GM21423 (cell line): ENCODE data around the gene MVB12B.
"Not testable (repeated sequence)": the region's sequence is repeated elsewhere in the genome, so short reads cannot be mapped to it uniquely, and the experiment has no call there.

ENCODE experiments used
- ATAC-seq: cut with Tn5 transposase; IDR thresholded peaks from one replicate; pipeline ENCODE4 v1.9.1; 2021; ENCODE audit warnings: mild to moderate bottlenecking, moderate library complexity; ENCODE audit not compliant: unreplicated experiment

The MVB12B gene

DNA sequence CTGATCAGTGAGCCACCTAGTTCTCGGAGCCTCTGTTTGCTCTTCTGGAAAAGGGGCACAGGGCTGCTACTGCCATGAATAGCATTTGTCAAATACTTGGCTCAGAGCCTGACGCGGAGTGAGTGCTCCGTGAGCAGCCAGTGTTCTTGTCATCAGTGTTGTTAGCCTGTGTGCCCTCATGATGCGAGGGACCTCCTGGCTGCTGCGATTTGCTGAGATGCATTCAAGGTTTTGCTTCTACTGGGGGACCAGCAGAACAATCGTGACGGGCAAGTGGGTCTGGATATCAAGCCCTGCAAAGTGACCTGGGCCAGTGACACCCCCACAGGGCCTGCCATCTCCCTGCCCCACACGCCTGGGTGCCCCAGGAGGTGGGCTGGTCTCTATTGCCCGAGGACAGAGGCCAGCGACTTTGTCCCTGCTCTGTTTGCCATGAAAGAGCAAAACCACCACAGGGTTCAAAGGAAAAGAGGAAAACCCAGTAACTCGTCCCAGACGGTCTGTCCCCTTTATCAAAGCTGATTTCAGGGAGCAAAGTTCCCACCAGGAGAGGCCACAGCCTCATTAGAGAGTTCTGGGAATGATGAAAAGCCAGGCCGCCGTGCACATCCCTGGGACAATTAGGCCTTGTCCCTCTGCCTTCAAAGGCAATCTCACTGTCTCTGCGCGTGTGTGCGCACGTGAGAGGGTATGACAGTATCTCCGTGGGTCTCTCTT, 200.6 kb downstream of the MVB12B start:
- no peak for ATAC-seq

DNA sequence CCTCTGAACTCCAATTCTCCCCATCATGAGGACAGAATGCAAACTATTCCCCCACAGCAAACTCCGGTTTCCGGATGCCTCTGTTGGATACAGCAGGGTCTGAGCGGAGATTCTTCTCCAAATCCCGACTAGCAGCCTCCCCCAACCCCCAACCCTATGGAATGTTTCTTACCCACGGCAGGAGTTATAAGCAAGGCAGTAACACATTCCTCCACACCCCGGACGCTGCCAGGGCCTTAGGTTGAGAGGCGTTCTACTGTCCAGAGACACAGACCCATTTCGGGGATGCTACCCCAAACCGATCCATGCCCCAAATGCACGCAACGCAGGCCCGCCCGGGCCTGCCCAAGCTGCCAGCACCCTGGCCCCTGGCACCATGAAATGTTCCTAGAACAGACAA, 201.5 kb downstream of the MVB12B start:
- ATAC-seq: no peak

DNA sequence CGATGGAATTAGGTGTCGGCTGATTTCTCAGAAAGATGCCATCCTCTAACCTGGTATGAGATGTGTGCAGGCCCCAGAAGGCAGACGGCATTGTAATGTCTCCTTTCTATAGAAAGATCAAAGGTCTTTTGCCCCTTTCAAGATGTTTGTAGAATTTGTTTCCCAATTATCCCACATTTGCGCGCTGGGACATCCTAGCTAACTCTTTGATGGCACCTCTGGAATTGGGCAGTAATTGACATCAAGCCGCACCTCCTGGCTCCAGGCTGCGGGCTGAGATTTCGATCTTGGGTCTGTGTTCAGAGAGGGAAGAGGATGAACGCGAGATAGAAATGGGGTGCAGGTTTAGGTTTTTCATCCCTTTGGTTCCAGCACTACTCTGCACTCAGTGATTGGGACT, 202.3 kb downstream of the MVB12B start:
- ATAC-seq: no peak

DNA sequence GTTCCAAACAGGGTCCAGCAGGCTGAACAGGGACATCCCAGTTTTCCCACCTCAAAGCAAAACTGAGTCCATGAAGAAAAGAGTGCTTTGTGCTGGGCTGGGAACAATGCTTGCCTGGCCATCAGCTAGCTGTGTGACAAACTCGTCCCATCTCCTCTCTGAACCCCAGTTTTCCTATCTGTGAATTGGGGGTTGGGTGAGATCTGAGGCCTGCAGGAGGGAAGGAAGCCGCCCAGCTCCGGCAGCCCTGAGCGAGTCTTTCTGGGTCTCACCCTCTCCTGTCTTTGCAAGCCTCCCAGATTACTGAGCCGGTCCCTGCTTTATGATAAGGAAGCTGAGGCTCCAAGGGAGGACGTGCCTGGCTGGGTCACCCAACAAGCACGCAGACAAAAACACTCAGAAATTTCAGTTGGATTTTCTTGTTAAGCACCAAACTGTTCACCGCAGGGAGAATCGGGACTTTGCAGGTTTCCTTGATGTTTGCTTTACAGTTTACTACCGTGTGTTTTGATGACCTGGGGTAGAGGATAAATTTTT, 204.5 kb downstream of the MVB12B start:
- no peak for ATAC-seq

DNA sequence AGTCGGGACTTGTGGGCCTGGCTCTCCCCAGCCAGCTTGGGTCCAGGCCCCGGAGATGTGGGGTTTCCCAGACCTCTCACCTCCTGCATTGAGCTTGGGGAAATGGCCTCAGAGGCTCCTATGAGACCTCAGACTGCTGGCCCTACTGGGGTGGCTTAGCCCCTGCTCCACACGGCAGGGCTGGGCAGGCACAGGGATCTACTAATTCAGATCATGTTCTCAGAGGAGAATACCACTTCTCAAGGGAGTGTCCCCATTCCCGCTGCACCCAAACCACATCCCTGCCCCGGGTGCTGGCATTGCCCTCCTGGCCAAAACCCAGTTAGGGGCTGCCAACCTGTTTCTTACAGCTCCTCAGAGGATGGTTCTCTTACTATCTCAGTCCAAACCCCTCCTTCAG, 205.0 kb downstream of the MVB12B start:
- ATAC-seq: no peak

DNA sequence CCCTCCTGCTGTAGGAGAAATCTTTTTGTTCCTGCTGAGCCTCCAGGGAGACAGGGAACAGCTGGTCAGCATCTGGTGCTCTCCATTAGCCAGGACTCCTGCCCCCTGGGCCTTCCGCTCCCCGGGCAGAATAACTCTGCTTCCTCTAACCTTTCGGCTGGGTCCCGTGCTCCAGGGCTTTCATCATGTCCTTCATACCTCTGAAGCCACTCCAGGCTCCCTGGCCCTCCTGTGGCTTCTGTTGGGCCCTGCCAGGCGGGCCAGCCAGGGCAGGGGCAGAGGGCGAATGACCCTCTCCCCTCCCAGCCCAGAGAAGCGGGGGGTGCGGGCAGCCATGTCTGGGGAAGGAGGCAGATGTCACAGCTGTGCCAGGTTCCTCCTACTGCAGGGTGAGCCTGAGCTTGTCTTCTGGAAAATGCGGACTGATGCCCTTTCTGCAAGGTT, 205.4 kb downstream of the MVB12B start:
- no peak for ATAC-seq

DNA sequence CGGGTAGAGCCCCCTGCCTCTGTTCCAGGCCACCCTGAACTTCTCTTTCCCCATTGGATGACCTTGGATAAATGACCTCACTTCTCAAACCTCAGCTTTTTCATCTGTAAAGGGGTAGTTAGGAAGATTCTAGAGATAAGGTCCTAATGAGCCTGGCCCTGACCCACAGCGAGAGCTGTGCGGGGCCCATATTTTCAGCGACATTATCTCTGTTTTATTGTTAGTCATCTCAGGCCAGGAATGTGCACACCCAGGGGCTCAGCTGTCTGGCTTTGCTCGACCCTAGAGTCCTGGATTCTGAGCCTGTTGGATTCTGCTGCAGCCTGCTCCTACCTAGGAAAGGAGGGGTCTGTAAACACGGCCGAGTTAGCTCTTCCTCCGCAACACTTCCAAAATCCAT, 205.9 kb downstream of the MVB12B start:
- ATAC-seq: no peak

DNA sequence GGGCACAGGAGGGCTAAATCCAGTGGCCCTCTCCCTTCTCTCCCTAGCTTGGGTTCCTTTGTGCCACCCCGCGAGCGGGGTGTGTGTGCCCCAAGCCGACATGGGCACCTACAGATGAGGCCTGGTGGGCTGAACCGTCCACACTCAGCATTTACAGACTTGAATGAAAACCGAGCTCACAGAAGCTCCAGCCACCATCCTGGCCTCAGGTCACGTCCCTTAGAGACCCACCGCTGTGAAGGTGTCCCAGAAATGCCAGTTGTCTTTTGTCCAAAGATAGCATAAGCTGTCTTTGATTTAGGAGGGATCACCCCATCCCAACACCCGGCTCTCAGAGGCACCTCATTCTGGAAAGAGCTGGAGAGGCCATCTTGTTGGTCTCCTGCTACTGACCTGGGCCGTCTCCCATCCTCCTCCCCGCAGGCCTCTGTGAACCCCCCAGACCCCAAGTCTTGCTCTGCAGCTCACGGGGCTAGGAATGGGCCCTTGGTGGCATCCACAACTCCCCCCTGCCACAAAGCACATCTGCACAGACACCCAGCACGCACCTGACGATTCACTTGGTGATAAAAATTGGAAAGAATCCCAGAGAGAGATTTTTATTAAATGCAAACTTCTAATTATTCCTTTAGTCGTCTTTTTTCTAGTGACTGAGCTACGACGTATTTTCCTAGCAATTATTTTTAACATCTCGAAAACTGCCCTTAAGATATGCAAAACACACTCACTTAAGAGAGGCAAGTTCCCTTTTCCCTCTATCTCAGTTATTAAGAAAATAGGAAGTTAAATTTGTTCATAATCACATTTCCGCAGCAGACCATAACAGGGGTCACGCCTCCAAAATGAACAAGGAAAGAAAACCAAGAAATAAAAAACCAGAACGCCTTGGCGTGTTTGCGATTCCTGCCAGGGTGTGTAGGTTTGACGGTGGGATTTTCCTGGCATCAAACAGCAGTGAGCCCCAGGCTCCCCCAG, 206.6 kb downstream of the MVB12B start:
- ATAC-seq: no peak

DNA sequence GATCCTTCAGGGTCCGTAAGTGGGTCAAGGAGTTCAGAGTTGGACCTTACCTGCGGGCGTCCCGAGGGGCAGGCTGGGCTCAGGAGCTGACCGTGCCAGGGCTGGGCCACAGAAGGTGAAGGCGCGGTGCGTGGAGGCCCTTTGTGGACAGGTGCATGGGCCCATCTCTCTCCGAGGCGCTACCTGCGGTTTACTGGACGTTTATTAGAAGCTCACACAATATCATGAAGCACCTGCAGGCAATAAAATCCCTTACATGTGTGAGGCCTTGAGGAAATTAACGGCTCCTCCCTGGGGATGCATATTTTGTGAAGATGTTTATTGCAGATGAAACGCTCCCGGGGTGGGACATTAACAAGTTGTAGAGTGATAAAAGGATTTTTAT, 207.3 kb downstream of the MVB12B start:
- no peak for ATAC-seq

DNA sequence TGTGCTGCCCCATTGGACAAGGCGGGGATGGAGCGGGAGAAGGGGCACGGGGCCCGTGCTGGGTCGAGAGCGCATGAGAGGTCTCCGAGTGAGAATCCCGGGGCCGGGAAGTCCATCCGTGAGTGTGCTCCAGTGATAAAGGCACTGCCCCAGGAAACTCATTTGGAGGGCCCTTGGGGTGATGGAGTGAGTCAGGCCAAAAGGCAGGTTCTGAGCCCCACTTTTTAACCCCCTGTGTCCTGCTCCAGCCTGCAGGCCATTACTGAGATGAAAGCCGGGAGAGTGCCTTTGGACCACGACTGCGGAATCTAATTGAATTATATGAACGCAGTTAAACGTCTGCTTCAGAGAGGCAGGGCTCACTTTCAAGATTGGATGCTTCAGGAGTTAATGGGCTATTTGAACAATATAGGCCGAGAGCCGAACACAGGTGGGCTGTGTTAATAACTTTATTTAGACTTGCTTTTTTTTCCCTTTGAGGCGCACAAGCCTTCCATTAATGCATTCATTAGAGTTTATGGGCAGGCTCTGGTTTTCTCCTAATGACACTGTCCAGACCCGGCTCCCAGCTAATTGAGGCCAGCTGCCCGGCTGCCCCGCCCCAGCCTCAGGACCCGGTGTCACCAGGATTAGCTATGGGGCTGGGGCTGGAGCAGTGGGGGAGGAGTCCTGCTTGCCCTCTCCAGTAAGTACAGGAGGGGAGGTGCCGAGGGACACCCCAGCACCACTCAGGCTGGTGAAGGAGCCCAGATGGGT, 208.0 kb downstream of the MVB12B start:
- no peak for ATAC-seq

DNA sequence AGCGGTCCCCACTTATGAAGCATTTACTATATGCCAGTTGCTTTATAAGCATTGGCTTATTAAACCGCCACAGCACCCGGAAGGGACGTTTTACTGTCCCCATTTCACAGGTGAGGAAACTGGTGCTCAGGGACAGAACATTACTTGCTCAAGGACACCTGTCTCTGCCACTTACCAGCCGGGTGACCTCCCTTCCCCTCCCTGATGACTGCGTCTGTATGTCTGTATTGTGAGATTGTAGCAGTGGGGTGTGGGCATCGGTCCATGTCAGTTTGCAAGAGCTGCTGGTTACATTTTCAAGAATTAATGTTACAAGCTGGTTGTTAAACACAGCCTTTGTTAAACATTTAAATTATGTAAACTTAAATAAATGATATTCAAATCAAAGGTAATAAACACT, 209.5 kb downstream of the MVB12B start:
- ATAC-seq: no peak

DNA sequence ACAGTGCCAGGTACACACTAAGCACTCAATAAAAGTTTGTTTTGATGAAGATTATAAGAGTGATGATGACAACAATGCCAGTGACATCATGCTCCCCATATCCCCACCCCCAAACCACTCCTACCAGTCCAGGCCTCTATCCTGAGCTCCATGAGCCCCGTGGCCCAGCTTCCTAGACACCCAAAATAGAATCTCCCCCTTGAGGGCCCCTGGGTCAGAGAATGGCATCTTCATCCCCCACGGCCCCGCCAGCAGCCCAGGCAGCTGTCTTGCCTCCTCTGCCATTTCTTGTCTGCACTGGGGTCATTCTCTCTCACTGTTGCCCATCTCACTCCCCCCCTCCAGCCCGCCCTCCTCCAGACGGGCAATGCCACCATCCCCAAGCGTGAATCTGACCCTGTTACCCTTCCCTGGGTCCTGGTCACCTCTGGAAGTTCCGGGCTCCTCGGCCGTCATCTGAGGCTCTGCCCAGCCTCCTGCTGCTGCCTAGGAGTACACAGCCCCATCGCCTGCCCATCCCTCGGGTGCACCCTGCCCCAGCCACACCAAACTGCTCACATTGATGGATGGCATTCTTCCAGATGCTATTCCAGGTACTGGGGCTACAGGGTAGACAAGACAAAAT, 210.3 kb downstream of the MVB12B start:
- no peak for ATAC-seq

DNA sequence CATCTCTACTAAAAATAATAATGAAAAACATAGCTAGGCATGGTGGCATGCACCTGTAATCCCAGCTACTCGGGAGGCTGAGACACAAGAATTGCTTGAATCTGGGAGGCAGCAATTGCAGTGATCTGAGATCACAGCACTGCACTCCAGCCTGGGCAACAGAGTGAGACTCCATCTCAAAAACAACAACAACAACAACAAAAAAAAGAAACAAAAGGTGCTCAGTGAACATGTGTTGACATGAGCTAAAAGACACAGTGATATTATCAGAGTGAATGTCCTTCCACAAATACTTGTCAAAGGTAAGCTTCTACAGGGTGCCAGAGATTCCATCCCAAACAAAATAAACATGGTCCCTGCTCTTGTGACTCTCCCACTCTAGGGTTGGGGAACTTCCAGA, 211.9 kb downstream of the MVB12B start:
- no peak for ATAC-seq

DNA sequence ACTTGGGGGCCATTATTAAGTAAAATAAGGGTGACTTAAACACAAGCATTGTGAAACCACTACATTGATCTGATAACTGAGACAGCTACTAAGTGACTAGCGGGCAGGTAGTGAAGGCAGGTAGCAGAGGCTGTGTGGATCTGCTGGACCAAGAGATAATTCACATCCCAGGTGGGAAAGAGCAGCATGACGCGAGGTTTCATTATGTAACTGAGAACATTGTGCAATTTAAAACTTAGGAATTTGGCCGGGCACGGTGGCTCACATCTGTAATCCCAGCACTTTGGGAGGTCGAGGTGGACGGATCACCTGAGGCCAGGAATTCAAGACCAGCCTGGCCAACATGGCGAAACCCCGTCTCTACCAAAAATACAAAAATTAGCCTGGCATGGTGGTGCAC, 213.8 kb downstream of the MVB12B start:
- ATAC-seq: not testable (repeated sequence)

DNA sequence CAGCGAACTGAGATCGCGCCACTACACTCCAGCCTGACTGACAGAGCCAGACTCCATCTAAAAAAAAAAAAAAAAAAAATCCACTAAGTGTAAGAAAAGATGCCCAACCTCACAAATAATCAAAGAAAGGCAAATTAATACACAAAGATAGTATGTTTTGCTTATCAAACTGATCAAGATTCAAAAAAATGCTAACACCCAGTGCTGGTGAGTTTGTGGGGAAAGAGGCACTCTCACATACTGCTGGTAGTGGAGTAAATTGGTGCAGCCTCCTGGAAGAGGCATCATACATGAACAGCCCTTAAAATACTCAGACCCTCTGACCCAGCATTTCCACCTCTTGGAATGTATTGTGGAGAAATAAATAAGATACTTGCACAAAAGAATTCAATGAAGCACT, 216.9 kb downstream of the MVB12B start:
- ATAC-seq: no peak

DNA sequence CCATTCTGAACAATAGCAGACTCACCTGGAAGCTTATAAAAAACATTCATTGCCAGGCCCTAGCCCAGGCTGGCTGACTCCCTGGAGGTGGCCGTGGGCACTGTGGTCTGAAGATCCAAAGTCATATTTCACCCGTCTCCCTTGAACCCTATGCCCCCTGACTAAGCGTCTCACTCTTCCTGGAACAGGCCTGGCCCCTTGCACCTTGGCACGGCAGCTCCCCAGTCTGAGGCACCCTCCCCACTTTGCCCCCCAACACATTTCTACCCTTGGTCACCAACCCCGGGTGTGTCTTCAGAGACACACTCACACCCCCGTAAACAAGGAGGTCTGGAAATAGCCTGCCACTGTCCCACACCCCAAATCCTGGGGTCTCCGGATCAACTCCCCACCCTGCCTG, 218.5 kb downstream of the MVB12B start:
- no peak for ATAC-seq

DNA sequence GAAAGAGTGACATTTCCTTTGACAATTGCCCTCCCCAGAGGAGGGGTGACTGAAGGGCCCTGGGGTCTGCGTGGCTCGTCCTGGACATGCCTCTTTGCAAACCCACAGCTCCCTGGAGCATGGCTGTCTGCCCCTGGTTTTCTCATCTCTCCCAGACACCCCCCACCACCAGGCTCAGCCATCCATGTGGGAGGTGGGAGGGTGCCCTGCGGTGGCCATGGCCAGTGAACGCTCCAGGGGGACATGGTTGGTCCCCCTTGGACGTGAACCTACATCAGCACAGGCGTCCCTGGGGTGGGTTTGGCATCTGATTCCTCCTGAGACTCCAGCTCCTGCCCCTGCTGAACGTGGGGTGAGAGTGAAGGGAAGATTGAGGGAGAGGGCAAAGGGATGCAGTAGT, 219.4 kb downstream of the MVB12B start:
- ATAC-seq: no peak

DNA sequence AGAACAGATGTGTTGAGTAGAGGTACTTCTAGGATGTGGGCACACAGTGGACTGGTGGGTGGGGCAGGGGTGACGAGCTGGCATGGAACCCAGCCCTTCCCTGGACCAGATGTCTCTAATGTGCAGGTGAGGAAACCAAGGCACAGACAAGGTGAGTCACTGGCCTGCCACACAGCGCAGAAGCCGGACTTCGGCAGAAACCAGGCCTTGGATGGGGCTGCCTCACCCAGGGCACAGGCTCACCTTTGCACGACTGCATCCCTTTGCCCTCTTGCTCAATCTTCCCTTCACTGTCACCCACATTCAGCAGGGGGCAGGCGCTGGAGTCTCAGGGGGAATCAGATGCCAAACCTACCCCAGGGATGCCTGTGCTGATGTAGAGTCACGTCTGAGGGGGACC, 221.7 kb downstream of the MVB12B start:
- no peak for ATAC-seq

DNA sequence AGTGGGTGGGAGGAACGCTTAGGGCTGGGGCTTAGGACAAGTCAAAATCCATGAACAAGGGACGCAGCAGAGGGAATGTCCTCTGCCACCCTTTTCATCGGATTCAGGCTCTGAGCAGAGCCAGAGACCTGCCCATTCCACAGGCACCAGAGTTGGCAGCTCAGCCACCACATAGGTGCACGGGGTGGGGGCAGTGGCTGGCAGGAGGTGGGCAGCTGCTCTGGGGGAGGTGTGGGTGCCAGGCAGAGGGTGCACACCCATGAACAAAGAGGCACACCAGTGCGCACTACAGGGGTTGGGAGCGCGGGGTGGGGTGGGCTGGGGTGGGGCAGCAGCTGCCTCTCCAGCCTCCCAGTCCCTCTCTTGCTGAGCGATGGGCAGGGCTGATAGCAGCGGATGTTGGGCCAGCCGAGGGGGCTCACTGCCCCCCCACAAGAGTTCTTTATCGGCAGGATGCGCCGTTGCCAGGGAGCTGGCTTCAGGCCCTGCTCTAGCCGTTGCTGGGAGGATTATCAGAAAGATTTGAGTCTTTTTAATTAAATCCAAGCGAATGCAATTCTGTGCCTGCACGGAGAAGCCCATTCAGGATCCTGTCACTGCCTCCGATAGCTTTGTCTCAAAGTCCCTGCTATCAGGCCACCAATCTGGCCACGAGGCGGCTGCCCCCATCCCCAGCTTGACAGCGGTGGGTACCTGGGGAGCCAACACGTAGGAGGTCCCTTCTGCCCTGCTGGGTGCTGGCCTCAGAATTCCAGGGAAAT, 222.8 kb downstream of the MVB12B start:
- ATAC-seq: no peak

DNA sequence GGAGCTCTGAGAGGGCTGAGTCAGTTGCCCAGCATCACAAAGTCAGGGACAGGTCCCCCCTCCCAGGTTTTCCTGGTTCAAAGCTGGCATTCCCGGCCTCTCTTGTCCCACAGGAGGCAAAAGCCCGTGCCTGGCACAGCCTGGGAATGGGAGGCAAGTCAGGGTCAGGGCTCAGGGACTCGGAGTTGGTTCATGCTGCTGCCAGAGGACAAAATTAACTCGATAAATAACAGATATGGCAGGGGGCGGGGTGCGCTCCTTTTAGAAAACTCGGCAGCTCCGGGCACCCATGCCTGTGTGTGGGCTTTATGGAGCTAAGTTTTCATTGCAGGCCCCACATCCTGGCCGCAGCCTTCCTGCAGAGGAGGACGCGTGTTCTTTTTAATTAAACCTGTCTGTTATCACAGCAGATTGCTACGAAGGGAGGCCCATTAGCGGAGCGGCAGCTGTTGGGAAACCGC, 224.3 kb downstream of the MVB12B start:
- no peak for ATAC-seq
